A549 (cell line): ENCODE data around the gene TRABD2B.

ENCODE experiments used
- CHD2 ChIP-seq: fragments of 150-350 bp; IDR thresholded peaks from 2 replicates; pipeline ENCODE4 v1.6.1; 2014; ENCODE audit warnings: low read length; ENCODE audit not compliant: partially characterized antibody
- EHMT2 ChIP-seq: fragments of 200-600 bp; sonication (generic); IDR thresholded peaks from 2 replicates; pipeline ENCODE4 v1.6.1; 2016; ENCODE audit warnings: antibody characterized with exemption, low read depth, mild to moderate bottlenecking, moderate library complexity
- FOSL2 ChIP-seq, 2 experiments: fragments of 450-650 bp in 1 of 2; fragments of >200 bp in 1 of 2; sonication (Bioruptor Twin) in 1 of 2; formaldehyde crosslinking; IDR thresholded peaks; 2 replicates each; pipeline versions ENCODE4 v1.5.0 to v1.6.1; 2016 to 2020; ENCODE audit warnings: mild to moderate bottlenecking in 1 of 2, moderate library complexity in 1 of 2
- GATA3 ChIP-seq: IDR thresholded peaks from 2 replicates; pipeline ENCODE4 v1.6.1; 2012; ENCODE audit warnings: borderline replicate concordance
- JUNB ChIP-seq: fragments of >200 bp; sonication (Bioruptor Twin); formaldehyde crosslinking; IDR thresholded peaks from 2 replicates; pipeline ENCODE4 v1.6.1; 2016
- PHF8 ChIP-seq: fragments of 200-600 bp; sonication (generic); IDR thresholded peaks from 2 replicates; pipeline ENCODE4 v1.6.1; 2016; ENCODE audit warnings: low read depth, mild to moderate bottlenecking, antibody characterized with exemption, moderate library complexity, borderline replicate concordance
- POLR2A ChIP-seq: IDR thresholded peaks from 2 replicates; pipeline ENCODE4 v1.6.1; 2012; ENCODE audit warnings: mild to moderate bottlenecking, low read length
- SMC3 ChIP-seq: fragments of >200 bp; sonication (Bioruptor Twin); formaldehyde crosslinking; IDR thresholded peaks from 3 replicates; pipeline ENCODE4 v1.6.1; 2018; ENCODE audit warnings: inconsistent platforms
- ZC3H11A ChIP-seq: fragments of 450-650 bp; IDR thresholded peaks from 2 replicates; pipeline ENCODE4 v1.6.1; 2014; ENCODE audit warnings: antibody characterized with exemption, mild to moderate bottlenecking
- TF ChIP-seq, protein P1 (sequence below): IDR thresholded peaks from 2 replicates; pipeline ENCODE4 v1.6.1; 2012; ENCODE audit warnings: low read depth, borderline replicate concordance
- TF ChIP-seq, protein P2 (sequence below): fragments of >200 bp; sonication (Bioruptor Twin); formaldehyde crosslinking; IDR thresholded peaks from 3 replicates; pipeline ENCODE4 v1.5.1; 2016
- TF ChIP-seq, protein P3 (sequence below): fragments of >200 bp; sonication (Bioruptor Twin); formaldehyde crosslinking; IDR thresholded peaks from 3 replicates; pipeline ENCODE4 v1.6.1; 2016
- TF ChIP-seq, protein P4 (sequence below): fragments of 450-650 bp; IDR thresholded peaks from 2 replicates; pipeline ENCODE4 v1.6.1; 2014; ENCODE audit warnings: antibody characterized with exemption

DNA sequence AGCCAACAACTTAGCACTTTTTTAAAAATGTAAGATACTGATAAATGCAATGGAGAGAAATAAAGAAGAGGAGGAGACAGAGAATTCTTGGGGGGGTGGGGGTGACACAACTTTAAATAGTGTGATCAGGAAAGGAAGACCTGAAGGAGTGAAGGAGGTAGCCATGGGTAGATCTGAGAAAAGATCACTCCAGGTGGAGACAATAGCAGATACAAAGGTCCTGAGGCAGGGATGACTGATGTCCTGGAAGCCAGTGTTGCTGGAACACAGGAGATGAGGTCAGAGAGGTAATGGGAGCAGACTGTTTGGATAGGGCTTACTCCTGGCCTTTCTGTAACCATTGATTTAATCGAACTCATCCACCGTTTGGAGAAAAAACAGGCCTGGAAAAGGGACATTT, 24.6 kb upstream of the TRABD2B start:
- TF ChIP-seq, protein P1, sequence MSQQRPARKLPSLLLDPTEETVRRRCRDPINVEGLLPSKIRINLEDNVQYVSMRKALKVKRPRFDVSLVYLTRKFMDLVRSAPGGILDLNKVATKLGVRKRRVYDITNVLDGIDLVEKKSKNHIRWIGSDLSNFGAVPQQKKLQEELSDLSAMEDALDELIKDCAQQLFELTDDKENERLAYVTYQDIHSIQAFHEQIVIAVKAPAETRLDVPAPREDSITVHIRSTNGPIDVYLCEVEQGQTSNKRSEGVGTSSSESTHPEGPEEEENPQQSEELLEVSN = no peak
- TF ChIP-seq FOSL2 (IDR thresholded peaks at IDR 0.05) = no peak
- no peak for TF ChIP-seq FOSL2 (CRISPR knock-in tag; IDR thresholded peaks at IDR 0.05)
- TF ChIP-seq, protein P2, sequence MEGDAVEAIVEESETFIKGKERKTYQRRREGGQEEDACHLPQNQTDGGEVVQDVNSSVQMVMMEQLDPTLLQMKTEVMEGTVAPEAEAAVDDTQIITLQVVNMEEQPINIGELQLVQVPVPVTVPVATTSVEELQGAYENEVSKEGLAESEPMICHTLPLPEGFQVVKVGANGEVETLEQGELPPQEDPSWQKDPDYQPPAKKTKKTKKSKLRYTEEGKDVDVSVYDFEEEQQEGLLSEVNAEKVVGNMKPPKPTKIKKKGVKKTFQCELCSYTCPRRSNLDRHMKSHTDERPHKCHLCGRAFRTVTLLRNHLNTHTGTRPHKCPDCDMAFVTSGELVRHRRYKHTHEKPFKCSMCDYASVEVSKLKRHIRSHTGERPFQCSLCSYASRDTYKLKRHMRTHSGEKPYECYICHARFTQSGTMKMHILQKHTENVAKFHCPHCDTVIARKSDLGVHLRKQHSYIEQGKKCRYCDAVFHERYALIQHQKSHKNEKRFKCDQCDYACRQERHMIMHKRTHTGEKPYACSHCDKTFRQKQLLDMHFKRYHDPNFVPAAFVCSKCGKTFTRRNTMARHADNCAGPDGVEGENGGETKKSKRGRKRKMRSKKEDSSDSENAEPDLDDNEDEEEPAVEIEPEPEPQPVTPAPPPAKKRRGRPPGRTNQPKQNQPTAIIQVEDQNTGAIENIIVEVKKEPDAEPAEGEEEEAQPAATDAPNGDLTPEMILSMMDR = no peak
- TF ChIP-seq CHD2 = no peak
- no peak for TF ChIP-seq POLR2A
- TF ChIP-seq, protein P3, sequence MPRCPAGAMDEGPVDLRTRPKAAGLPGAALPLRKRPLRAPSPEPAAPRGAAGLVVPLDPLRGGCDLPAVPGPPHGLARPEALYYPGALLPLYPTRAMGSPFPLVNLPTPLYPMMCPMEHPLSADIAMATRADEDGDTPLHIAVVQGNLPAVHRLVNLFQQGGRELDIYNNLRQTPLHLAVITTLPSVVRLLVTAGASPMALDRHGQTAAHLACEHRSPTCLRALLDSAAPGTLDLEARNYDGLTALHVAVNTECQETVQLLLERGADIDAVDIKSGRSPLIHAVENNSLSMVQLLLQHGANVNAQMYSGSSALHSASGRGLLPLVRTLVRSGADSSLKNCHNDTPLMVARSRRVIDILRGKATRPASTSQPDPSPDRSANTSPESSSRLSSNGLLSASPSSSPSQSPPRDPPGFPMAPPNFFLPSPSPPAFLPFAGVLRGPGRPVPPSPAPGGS = no peak
- TF ChIP-seq JUNB = no peak
- no peak for TF ChIP-seq GATA3
- TF ChIP-seq, protein P4, sequence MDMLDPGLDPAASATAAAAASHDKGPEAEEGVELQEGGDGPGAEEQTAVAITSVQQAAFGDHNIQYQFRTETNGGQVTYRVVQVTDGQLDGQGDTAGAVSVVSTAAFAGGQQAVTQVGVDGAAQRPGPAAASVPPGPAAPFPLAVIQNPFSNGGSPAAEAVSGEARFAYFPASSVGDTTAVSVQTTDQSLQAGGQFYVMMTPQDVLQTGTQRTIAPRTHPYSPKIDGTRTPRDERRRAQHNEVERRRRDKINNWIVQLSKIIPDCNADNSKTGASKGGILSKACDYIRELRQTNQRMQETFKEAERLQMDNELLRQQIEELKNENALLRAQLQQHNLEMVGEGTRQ = no peak
- no peak for TF ChIP-seq SMC3
- no peak for TF ChIP-seq EHMT2
- no peak for TF ChIP-seq PHF8
- no peak for TF ChIP-seq ZC3H11A
